Measurements from ENCODE around the gene TESK1. TPM values are rescaled to one million over a fixed set of nuclear protein-coding genes. Genes with fewer than 3 reads are reported as not detected.
"Not testable (repeated sequence)": the region's sequence is repeated elsewhere in the genome, so short reads cannot be mapped to it uniquely, and the experiment has no call there.

TESK1 gene
- total RNA-seq, 2 experiments from 2014 or later = 26.1 to 26.9 TPM

GRCh38 chr9:35577486-35577885 is 27.6 kb upstream of the TESK1 start:
- no peaks in the 10 kb centered on the region for H3K27me3 Mint-ChIP-seq
- CTCF ChIA-PET = interaction anchor here (1.1 to 1.3 kb wide), 2 partner anchors 24 to 152 kb away, joined by 3 to 4 read pairs; no protein-coding TSS in a partner anchor
- H3K36me3 Mint-ChIP-seq (ENCODE audit: low read depth) = peaks cover 38% of the 10 kb centered on the region

GRCh38 chr9:35579130-35579529 is 25.9 kb upstream of the TESK1 start:
- intact Hi-C loops (cut with micrococcal nuclease) = no loop called here
- H3K4me3 Mint-ChIP-seq = no peak overlapping the region
- peak; percentile 65 for DNase-seq
- peak overlapping the region; percentile 73 for H3K27ac Mint-ChIP-seq
- no peak for TF ChIP-seq CTCF (IDR thresholded peaks at IDR 0.05)
- H3K36me3 Mint-ChIP-seq (ENCODE audit: low read depth) = peaks cover 36% of the 10 kb centered on the region
- no peaks in the 10 kb centered on the region for H3K27me3 Mint-ChIP-seq
- H3K9me3 Mint-ChIP-seq = peaks cover 25% of the 10 kb centered on the region
- peaks cover 18% of the 10 kb centered on the region for H3K4me1 Mint-ChIP-seq (ENCODE audit: low read depth)
- ChIA-PET CTCF (interaction anchor here (0.8 kb wide), 1 partner anchor 117 kb away, joined by 3 read pairs; no protein-coding TSS in a partner anchor), POLR2A (no interaction called here)
- peak; percentile 96 for ATAC-seq

More at GRCh38 chr9:35577486-35577885, 27.6 kb upstream of the TESK1 start:
- Mint-ChIP-seq H3K27ac (no peak overlapping the region), H3K4me1 (ENCODE audit: low read depth) (peaks cover 22% of the 10 kb centered on the region), H3K4me3 (no peak overlapping the region), H3K9me3 (peaks cover 25% of the 10 kb centered on the region)
- no peak for ATAC-seq
- POLR2A ChIA-PET = no interaction called here
- DNase-seq = no peak
- intact Hi-C loops (cut with micrococcal nuclease) = no loop called here
- TF ChIP-seq CTCF (IDR thresholded peaks at IDR 0.05) = no peak

GRCh38 chr9:35579659-35580227 is 25.3 kb upstream of the TESK1 start:
- H3K36me3 Mint-ChIP-seq (ENCODE audit: low read depth) = peaks cover 36% of the 10 kb centered on the region
- DNase-seq; H3K27me3 Mint-ChIP-seq; POLR2A ChIA-PET; intact Hi-C loops (cut with micrococcal nuclease); CTCF ChIA-PET; H3K4me3 Mint-ChIP-seq; ATAC-seq: not testable (repeated sequence)
- H3K27ac Mint-ChIP-seq = peak overlapping the region; percentile 73
- H3K9me3 Mint-ChIP-seq = peaks cover 25% of the 10 kb centered on the region
- peaks cover 18% of the 10 kb centered on the region for H3K4me1 Mint-ChIP-seq (ENCODE audit: low read depth)

GRCh38 chr9:35583521-35583920 is 21.5 kb upstream of the TESK1 start:
- CTCF ChIA-PET = not testable (repeated sequence)

GRCh38 chr9:35584681-35585080 is 20.4 kb upstream of the TESK1 start:
- DNase-seq; POLR2A ChIA-PET; H3K27ac Mint-ChIP-seq; ATAC-seq; intact Hi-C loops (cut with micrococcal nuclease); H3K27me3 Mint-ChIP-seq; H3K4me1 Mint-ChIP-seq (ENCODE audit: low read depth); H3K4me3 Mint-ChIP-seq: not testable (repeated sequence)
- peaks cover 27% of the 10 kb centered on the region for H3K9me3 Mint-ChIP-seq
- H3K36me3 Mint-ChIP-seq (ENCODE audit: low read depth) = peaks cover 31% of the 10 kb centered on the region
- CTCF ChIA-PET = interaction anchor here (1.6 kb wide), 1 partner anchor 19 kb away, joined by 3 read pairs; no protein-coding TSS in a partner anchor

More at GRCh38 chr9:35583521-35583920, 21.5 kb upstream of the TESK1 start:
- H3K27ac Mint-ChIP-seq; ATAC-seq; H3K27me3 Mint-ChIP-seq; DNase-seq; intact Hi-C loops (cut with micrococcal nuclease); H3K4me3 Mint-ChIP-seq: not testable (repeated sequence)
- H3K36me3 Mint-ChIP-seq (ENCODE audit: low read depth) = peaks cover 39% of the 10 kb centered on the region
- POLR2A ChIA-PET = interaction anchor here (0.6 kb wide), 1 partner anchor 50 kb away, joined by 3 read pairs; no protein-coding TSS in a partner anchor
- H3K4me1 Mint-ChIP-seq (ENCODE audit: low read depth) = peaks cover 18% of the 10 kb centered on the region
- peaks cover 35% of the 10 kb centered on the region for H3K9me3 Mint-ChIP-seq

GRCh38 chr9:35588506-35588905 is 16.6 kb upstream of the TESK1 start:
- peaks cover 27% of the 10 kb centered on the region for H3K9me3 Mint-ChIP-seq
- H3K36me3 Mint-ChIP-seq (ENCODE audit: low read depth) = peaks cover 26% of the 10 kb centered on the region
- H3K27ac Mint-ChIP-seq; intact Hi-C loops (cut with micrococcal nuclease); ATAC-seq; CTCF ChIA-PET; H3K27me3 Mint-ChIP-seq; DNase-seq; H3K4me1 Mint-ChIP-seq (ENCODE audit: low read depth); H3K4me3 Mint-ChIP-seq: not testable (repeated sequence)
- POLR2A ChIA-PET = interaction anchor here (0.9 kb wide), 1 partner anchor 25 kb away, joined by 3 read pairs; no protein-coding TSS in a partner anchor

GRCh38 chr9:35593581-35593980 is 11.5 kb upstream of the TESK1 start:
- CTCF ChIA-PET = interaction anchor here (0.7 to 1.8 kb wide), 2 partner anchors 10 to 102 kb away, joined by 3 to 5 read pairs; no protein-coding TSS in a partner anchor
- H3K4me3 Mint-ChIP-seq = no peak overlapping the region

More at GRCh38 chr9:35593581-35593980, 11.5 kb upstream of the TESK1 start:
- TF ChIP-seq CTCF (IDR thresholded peaks at IDR 0.05) = no peak
- POLR2A ChIA-PET = interaction anchor here (0.6 kb wide), 1 partner anchor 15 kb away, joined by 4 read pairs; no protein-coding TSS in a partner anchor
- intact Hi-C loops (cut with micrococcal nuclease) = no loop called here
- H3K4me1 Mint-ChIP-seq (ENCODE audit: low read depth) = no peaks in the 10 kb centered on the region
- no peaks in the 10 kb centered on the region for H3K27me3 Mint-ChIP-seq
- no peak overlapping the region for H3K27ac Mint-ChIP-seq
- peaks cover 24% of the 10 kb centered on the region for H3K9me3 Mint-ChIP-seq
- ATAC-seq (no peak), DNase-seq (no peak)
- H3K36me3 Mint-ChIP-seq (ENCODE audit: low read depth) = peaks cover 21% of the 10 kb centered on the region

Measured in activated CD8-positive, alpha-beta T cell treated with anti-CD3 and anti-CD28 coated beads for 36 hours (primary cell).